Thyroid gland (tissue), 4 donors: ENCODE results near the gene RRAD.

ENCODE experiments used
- CTCF ChIP-seq, 6 experiments: fragments of 200-600 bp in 3 of 6; fragments of 450-650 bp in 3 of 6; sonication (generic) in 3 of 6; IDR thresholded peaks; one replicate each; pipeline ENCODE4 v1.5.1; 2016 to 2019; ENCODE audit warnings: antibody characterized with exemption in 6 of 6, mild to moderate bottlenecking in 2 of 6, inconsistent platforms in 1 of 6, moderate library complexity in 1 of 6
- POLR2A ChIP-seq, 2 donors: fragments of 450-650 bp; IDR thresholded peaks; one replicate each; pipeline ENCODE4 v1.6.1; 2017; ENCODE audit warnings: antibody characterized with exemption in 2 of 2, mild to moderate bottlenecking in 2 of 2, moderate library complexity in 1 of 2

DNA sequence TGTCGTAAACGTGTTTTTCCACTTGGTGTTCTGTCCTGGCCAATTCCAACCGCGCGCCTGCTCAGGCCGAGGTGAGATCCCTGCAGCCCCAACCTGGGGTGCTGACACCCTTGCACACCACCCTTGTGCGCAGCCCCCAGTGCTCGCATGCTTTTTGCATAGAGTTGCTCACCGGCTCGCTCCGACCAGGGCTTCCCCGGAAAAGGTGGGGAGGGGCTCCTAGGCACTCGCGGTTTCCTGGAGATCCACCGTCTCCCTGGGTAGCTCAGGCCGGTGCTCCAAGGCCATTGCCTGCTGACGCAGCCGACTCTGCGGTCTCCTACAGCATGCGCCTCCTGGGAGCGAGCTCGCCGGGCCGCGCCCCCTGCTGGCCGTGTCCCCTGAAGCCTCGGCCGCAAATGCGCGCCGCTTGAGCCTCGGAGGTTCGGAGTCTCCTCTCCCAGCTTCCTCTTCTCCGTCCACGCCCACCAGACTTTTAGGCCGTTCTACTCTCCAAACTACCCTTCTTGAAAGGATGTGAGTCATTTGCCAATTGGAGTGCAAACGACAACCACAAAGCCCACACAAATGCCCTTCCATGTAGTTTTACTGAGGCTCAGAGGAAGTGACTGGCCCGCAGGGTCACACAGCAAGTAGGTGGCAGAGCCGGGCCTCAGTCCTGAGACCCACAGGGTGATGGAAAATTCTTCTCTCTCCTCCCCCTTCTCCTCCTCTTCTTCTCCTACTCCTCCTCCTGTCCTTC is 52.2 kb downstream of the RRAD start:
- TF ChIP-seq CTCF (IDR thresholded peaks at IDR 0.05): peak; percentile 72 to 88 (median 82)
- TF ChIP-seq POLR2A (IDR thresholded peaks at IDR 0.05): peak in 1 of 2 donors; percentile 18
